ENCODE measurements around the gene SFT2D3. TPM values are rescaled to one million over a fixed set of nuclear protein-coding genes. Genes with fewer than 3 reads are reported as not detected.
A peak's percentile ranks its signal among the peaks of the same experiment; 100 is the strongest.

The SFT2D3 gene
- total RNA-seq, 2 donors from 2014 or later: 5.5 to 10.1 TPM

- 90 to 93% methylated on average over 6 to 10 of the region's 10 CpGs for WGBS, 2 experiments (ENCODE audit: insufficient coverage in 1 of 2, insufficient read length in 1 of 2)
- H3K36me3 ChIP-seq (ENCODE audit: control insufficient read depth, insufficient read depth, low read length): no peaks in the 10 kb centered on the region
- no peak overlapping the region for H3K9ac ChIP-seq (ENCODE audit: extremely low read depth, low read length, poor library complexity, severe bottlenecking)
- H3K9me3 ChIP-seq (ENCODE audit: control insufficient read depth, low read length): no peaks in the 10 kb centered on the region
- no peaks in the 10 kb centered on the region for H3K36me3 Mint-ChIP-seq (ENCODE audit: low read depth)
- no peaks in the 10 kb centered on the region for H3K4me1 ChIP-seq (ENCODE audit: control insufficient read depth, insufficient read depth, low read length)
- no peak overlapping the region for H3K4me3 ChIP-seq (ENCODE audit: low read length)
- H3K27ac Mint-ChIP-seq: no peak overlapping the region
- H3K4me1 Mint-ChIP-seq: peaks cover 12% of the 10 kb centered on the region
- peaks cover 26% of the 10 kb centered on the region for H3K27me3 ChIP-seq (ENCODE audit: control insufficient read depth, insufficient read depth, low read length, poor library complexity, severe bottlenecking)
- H3K9me3 Mint-ChIP-seq: no peaks in the 10 kb centered on the region
- no peak for TF ChIP-seq CTCF (conservative IDR thresholded peaks at IDR 0.05)
- no peak for DNase-seq
- H3K4me3 Mint-ChIP-seq: no peak overlapping the region
- H3K27me3 Mint-ChIP-seq (ENCODE audit: insufficient read depth): peaks cover 60% of the 10 kb centered on the region
- H3K27ac ChIP-seq (ENCODE audit: low read depth, low read length): no peak overlapping the region
Observed at GRCh38 chr2:127670055-127670956, 31.0 kb upstream of the SFT2D3 start.

DNA sequence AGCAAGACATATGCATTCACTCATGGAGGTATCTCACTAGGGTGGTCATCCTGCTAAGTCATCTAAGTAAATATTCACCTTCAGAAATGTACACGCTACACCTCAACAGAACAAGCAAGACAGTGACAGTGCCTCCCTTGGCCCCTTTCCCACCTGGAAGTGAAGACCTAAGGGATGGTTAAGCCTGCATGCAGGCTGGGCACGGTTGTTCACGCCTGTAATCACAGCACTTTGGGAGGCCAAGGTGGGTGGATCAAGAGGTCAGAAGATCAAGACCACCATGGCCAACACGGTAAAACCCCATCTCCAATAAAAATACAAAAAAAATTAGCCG is 30.4 kb upstream of the SFT2D3 start:
- no peak overlapping the region for H3K4me3 ChIP-seq (ENCODE audit: low read length)
- H3K9me3 ChIP-seq (ENCODE audit: control insufficient read depth, low read length): no peaks in the 10 kb centered on the region
- H3K27me3 Mint-ChIP-seq (ENCODE audit: insufficient read depth): peaks cover 59% of the 10 kb centered on the region
- no peak overlapping the region for H3K27ac Mint-ChIP-seq
- H3K27ac ChIP-seq (ENCODE audit: low read depth, low read length): no peak overlapping the region
- WGBS, 2 experiments (ENCODE audit: insufficient coverage in 1 of 2, insufficient read length in 1 of 2): 89 to 100% methylated on average over 3 to 5 of the region's 5 CpGs
- no peaks in the 10 kb centered on the region for H3K4me1 ChIP-seq (ENCODE audit: control insufficient read depth, insufficient read depth, low read length)
- no peak overlapping the region for H3K9ac ChIP-seq (ENCODE audit: extremely low read depth, low read length, poor library complexity, severe bottlenecking)
- no peaks in the 10 kb centered on the region for H3K36me3 Mint-ChIP-seq (ENCODE audit: low read depth)
- no peaks in the 10 kb centered on the region for H3K9me3 Mint-ChIP-seq
- H3K4me3 Mint-ChIP-seq: no peak overlapping the region
- H3K27me3 ChIP-seq (ENCODE audit: control insufficient read depth, insufficient read depth, low read length, poor library complexity, severe bottlenecking): peaks cover 29% of the 10 kb centered on the region
- no peak for DNase-seq
- H3K36me3 ChIP-seq (ENCODE audit: control insufficient read depth, insufficient read depth, low read length): no peaks in the 10 kb centered on the region
- peaks cover 14% of the 10 kb centered on the region for H3K4me1 Mint-ChIP-seq
- TF ChIP-seq CTCF (conservative IDR thresholded peaks at IDR 0.05): no peak

DNA sequence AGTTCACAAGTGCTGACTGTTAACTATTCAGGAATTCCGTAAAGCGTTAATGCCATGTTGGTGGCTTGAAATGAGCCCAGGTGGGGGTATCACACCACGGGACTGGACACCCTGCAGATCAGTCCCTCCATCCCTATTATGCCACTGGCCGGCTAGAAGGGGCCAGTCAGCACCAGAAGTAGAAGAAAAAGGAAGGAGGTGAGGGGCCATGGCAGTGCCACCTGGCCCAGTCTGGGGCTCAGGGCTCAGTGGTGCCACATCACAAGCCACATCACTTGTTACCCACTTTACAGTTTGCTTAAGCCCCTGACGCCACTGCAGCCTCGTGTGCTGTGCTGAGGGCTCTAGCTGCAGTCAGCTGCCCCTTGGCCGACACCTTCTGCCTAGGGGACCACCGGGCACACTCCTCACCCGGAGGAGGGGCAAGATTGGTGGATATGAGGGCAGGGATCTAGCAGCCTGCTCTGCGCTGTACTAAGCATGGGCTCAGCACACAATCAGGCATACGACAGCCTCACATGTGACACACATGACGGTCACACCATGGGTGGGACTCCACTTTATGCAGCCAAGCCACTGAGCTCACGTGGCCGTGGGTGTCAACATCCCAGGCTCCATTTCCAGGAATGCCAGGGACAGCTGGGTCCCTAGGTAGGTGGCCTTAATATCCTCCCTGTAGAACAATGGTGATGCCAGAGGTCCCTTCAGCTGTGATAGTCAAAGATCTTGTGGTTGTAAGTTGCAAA is 29.6 kb upstream of the SFT2D3 start:
- DNase-seq: peak; percentile 43
- TF ChIP-seq CTCF (conservative IDR thresholded peaks at IDR 0.05): no peak
- Histone ChIP-seq H3K4me1 (ENCODE audit: control insufficient read depth, insufficient read depth, low read length) (no peaks in the 10 kb centered on the region), H3K36me3 (ENCODE audit: control insufficient read depth, insufficient read depth, low read length) (no peaks in the 10 kb centered on the region), H3K9me3 (ENCODE audit: control insufficient read depth, low read length) (no peaks in the 10 kb centered on the region), H3K9ac (ENCODE audit: extremely low read depth, low read length, poor library complexity, severe bottlenecking) (no peak overlapping the region), H3K4me3 (ENCODE audit: low read length) (no peak overlapping the region), H3K27ac (ENCODE audit: low read depth, low read length) (no peak overlapping the region), H3K27me3 (ENCODE audit: control insufficient read depth, insufficient read depth, low read length, poor library complexity, severe bottlenecking) (peaks cover 37% of the 10 kb centered on the region)
- 92 to 97% methylated on average over 8 to 14 of the region's 14 CpGs for WGBS, 2 experiments (ENCODE audit: insufficient coverage in 1 of 2, insufficient read length in 1 of 2)
- Mint-ChIP-seq H3K4me1 (peaks cover 8% of the 10 kb centered on the region), H3K36me3 (ENCODE audit: low read depth) (no peaks in the 10 kb centered on the region), H3K27me3 (ENCODE audit: insufficient read depth) (peaks cover 63% of the 10 kb centered on the region), H3K9me3 (no peaks in the 10 kb centered on the region), H3K4me3 (no peak overlapping the region), H3K27ac (no peak overlapping the region)

Measured in endodermal cell (in vitro differentiated cells).